Stimulated activated CD8-positive, alpha-beta memory T cell treated with anti-CD3 and anti-CD28 coated beads, Interleukin-7, amount 100 ng/mL, for 48 hours (primary cell): ENCODE data around the gene MECP2.
A peak's percentile ranks its signal among the peaks of the same experiment; 100 is the strongest.
"Not testable (repeated sequence)": the region's sequence is repeated elsewhere in the genome, so short reads cannot be mapped to it uniquely, and the experiment has no call there.

Experiments used
- DNase-seq, 2 donors: peaks; one replicate each; pipeline ENCODE4 v3.0.0-alpha.2; 2020; ENCODE audit warnings: low read depth in 1 of 2; ENCODE audit errors: extremely low read depth in 1 of 2

Gene MECP2

GRCh38 chrX:154000051-154000450 lies 97.5 kb downstream of the MECP2 start:
- DNase-seq, result no peak

DNA sequence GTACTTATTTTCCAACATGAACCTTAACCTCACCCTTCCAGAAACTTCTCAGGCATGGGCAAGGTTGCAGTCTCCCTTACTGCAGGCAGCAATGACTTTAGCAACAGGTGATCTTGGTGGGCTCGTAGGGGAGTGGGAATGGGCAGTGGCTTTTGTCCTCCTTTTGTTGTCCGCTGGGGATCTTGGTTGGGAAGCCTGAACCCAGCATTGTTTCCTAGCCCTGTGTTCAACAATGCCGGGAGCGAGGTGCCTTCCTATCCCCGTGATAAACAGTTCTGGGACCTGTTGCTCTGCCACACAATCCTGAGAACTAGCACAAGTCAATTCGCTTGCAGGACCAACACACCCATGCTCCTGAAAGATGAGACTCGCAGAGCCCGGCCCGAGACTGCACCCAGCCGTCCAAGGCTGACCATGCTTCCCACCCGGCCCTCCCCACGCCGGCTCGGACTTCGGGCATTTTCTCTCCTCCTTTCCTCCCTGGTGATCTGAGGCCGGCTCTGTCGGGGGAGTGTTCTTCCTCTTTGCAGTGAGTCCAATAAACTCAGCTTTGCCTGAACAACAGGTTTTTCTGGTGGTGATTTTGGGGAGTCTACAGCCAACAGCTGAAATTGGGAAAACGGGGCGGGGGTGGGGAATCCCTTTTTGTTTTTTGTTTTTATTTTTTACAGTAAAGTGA lies 98.0 kb downstream of the MECP2 start:
- DNase-seq, result no peak

GRCh38 chrX:153995504-153995903 lies 102.0 kb downstream of the MECP2 start:
- DNase-seq, result no peak

- not testable (repeated sequence) for DNase-seq
Measured at GRCh38 chrX:153994398-153994797, 103.1 kb downstream of the MECP2 start.

DNA sequence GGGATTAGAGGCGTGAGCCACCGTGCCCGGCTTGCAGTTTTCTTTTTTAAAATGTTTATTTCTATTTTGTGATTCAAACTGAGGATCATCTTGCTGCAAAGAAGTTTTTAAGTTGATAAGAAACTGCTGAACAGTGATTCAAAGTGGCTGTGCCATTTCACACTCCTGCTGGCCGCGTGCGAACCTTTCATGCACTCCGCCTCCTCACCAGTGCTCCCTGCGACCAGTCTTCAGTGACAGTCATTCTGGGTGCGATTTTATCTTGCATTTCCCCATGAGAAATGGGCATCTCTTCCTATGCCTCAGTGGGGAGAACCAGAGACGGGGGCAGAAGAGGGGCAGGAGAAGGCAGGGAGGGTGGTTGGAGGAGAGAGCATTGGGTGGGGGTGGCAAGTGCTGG lies 103.5 kb downstream of the MECP2 start:
- DNase-seq, result no peak

GRCh38 chrX:153993079-153993478 lies 104.4 kb downstream of the MECP2 start:
- DNase-seq, result no peak

GRCh38 chrX:153992180-153992579 lies 105.3 kb downstream of the MECP2 start:
- no peak for DNase-seq

- DNase-seq, result no peak
Measured at GRCh38 chrX:153991013-153991580, 106.4 kb downstream of the MECP2 start.

DNA sequence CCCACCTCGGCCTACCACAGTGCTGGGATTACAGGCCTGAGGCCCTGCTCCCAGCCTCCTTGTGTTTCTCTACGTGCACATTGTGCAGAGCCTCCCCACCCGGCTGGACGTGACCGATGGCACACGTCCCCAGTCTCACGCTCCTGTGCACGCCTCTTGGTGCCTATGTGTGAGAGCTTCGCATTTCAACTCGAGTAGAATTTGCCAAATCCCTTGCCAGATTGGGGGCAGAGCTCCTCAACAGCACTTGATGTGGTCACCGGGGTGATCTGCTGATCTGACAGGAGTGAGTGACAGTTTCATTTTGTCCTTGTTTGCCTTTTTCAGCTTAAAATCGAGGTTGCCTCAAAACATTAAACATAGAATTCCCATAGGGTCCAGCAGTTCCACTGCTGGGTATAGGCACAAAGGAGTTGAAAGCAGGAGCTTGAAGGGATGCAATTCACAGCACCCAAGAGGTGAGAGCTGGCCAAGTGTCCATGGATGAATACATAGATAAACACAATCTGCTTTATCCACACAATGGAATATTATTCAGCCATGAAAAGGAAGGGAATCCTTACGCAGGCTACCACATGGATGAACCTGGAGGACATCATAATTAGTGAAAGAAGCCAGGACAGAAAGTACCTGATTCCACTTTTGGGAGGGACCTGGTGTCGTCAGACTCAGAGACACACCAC lies 107.4 kb downstream of the MECP2 start:
- no peak for DNase-seq

- DNase-seq, result no peak
Measured at GRCh38 chrX:153988493-153988892, 109.0 kb downstream of the MECP2 start.

DNA sequence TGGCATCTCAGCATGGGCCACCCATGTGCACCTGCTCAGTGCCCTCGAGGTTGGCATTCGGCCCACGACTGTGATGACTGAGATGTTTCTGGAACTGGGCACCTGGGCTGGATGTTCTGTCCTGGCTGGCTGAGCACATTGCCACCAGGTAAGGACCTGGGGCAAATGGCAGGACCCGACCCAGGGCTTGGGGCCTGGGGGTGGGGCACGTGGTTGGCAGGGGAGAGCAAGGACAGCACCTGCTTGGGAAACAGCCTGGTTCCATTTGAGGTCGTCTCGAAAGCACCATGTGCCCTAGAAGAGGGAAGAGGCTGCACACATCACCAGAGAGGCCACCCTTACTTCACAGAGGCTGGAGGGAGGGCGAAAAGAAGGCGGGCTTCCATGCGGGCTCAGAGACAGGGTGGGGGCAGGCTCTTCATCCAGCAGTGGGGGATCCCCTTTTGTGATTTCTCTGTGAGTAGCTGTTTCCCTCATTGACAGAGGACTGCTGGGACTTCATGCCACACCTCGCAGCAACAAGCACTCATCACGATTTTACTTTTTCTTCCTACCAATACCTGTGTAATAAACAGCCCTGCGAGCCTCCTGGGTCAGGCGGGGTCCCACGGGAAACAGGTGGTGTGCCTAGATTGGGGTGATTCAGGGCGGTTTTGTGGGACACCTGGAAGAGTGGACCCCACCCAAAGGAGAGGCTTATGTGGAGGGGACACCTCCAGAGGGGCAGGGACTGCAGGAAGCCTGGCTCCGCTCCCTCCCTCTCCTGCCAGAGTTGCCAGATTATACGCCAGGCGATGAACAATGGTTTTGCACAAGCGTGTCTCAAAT lies 113.0 kb downstream of the MECP2 start:
- no peak for DNase-seq

- no peak for DNase-seq
Measured at GRCh38 chrX:153983321-153983801, 114.2 kb downstream of the MECP2 start.

DNA sequence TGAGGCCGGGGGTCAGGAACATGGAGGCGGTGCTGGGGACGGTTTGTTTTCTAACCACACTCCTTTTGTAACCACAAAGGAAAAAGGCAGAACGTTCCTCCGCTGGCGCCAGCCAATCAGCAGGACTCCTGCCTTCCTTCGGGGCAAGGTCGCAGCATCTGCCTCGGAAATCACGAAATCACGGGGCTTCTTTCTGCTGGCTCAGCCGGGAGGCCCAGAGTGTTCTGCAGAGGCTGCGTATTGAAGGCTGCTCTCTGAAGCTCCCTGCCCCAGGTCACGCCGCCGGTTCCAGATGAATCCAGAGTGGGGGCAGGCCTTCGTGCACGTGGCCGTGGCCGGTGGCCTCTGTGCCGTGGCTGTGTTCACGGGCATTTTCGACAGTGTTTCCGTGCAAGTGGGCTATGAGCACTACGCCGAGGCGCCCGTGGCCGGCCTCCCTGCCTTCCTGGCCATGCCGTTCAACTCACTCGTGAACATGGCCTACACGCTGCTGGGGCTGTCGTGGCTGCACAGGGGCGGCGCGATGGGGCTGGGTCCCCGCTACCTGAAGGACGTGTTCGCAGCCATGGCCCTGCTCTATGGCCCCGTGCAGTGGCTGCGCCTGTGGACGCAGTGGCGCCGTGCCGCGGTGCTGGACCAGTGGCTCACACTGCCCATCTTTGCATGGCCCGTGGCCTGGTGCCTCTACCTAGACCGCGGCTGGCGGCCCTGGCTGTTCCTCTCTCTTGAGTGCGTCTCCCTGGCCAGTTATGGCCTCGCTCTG lies 115.6 kb downstream of the MECP2 start:
- peak in 1 of 2 donors; percentile 70 for DNase-seq

- no peak for DNase-seq
Measured at GRCh38 chrX:153981231-153981630, 116.3 kb downstream of the MECP2 start.

DNA sequence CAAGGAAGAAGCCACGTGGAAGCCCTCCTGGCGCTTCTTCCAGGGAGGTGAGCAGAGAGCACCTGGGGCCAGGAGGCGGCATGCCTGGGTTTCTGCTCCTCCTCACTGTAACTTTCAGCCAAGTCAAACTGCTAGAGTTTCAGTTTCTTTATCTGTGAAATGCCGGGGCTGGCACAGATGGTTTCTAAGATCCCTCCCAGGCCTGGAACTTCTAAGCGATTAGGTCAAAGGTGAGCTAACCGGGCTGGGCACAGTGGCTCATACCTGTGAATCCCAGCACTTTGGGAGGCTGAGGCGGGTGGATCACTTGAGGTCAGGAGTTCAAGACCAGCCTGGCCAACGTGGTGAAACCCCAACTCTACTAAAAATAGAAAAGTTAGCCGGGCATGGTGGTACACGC lies 117.1 kb downstream of the MECP2 start:
- not testable (repeated sequence) for DNase-seq

- no peak for DNase-seq
Measured at GRCh38 chrX:153974726-153975286, 122.7 kb downstream of the MECP2 start.

DNA sequence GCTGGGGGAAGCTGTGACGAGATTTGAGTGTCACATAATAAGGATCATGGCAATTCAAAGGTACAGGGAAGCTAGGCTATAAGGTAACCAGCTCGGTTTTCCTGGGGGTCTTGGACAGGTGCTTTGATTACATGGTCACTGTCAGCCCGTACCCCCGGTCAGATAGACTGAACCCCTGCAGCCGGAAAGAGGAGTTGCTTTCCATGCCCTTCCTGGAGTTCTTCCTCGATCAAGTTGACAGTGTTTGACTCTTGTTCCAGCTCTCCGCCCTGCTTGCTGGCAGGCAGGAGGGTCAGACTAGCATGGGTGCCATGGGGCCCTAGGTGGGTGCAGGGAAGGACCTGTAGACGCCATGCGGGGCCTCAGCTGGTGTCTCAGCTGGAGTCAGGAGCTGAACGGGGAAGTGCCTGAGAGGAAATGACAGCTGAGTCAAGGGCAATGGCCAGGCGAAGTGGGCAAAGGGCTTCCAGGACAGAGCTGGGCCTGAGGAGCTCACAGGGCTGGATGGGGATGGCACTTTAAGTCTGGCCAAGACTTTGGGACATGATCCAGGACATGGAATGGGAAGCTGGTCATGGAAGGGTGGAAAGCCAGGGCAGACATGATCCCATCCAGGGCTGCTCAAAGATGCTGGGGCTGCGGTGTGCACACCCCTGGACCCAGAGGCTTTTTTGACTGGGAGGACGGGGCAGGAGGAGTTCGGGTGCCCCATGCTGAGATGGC lies 123.4 kb downstream of the MECP2 start:
- no peak for DNase-seq

GRCh38 chrX:153973127-153974002 lies 124.2 kb downstream of the MECP2 start:
- DNase-seq, result no peak
